HG03457 (cell line): ENCODE measurements around the gene TAS2R60.
"Not testable (repeated sequence)": the region's sequence is repeated elsewhere in the genome, so short reads cannot be mapped to it uniquely, and the experiment has no call there.

Experiments used
- ATAC-seq: cut with Tn5 transposase; IDR thresholded peaks from one replicate; pipeline ENCODE4 v1.9.1; 2021; ENCODE audit warnings: moderate number of reproducible peaks; ENCODE audit not compliant: unreplicated experiment

Gene TAS2R60, protein sequence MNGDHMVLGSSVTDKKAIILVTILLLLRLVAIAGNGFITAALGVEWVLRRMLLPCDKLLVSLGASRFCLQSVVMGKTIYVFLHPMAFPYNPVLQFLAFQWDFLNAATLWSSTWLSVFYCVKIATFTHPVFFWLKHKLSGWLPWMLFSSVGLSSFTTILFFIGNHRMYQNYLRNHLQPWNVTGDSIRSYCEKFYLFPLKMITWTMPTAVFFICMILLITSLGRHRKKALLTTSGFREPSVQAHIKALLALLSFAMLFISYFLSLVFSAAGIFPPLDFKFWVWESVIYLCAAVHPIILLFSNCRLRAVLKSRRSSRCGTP

GRCh38 chr7:143443153-143443552 lies at the start of gene TAS2R60:
Gene TAS2R60 (plus strand): TSS chr7:143443453. CDS start chr7:143443453, 0 bp downstream.
- no peak for ATAC-seq

GRCh38 chr7:143394068-143394467 lies 49.2 kb upstream of the TAS2R60 start:
- ATAC-seq = no peak

DNA sequence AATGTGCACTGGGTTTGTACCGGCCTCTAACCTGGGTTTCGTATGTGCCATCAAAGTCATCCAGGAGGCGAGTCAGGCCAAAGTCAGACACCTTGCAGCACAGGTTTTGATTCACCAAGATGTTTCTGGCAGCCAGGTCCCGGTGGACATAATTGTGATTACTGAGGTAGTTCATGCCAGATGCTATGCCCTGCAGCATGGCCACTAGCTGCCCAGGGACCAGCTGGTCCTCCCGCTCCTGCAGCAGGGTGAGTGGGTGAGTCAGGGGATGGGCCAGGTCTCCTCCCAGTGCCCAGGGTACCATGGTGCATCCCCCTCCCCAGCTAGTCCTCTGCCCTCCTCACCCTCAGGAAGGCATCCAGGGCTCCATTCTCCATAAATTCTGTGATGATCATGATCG lies 48.5 kb upstream of the TAS2R60 start:
- no peak for ATAC-seq

DNA sequence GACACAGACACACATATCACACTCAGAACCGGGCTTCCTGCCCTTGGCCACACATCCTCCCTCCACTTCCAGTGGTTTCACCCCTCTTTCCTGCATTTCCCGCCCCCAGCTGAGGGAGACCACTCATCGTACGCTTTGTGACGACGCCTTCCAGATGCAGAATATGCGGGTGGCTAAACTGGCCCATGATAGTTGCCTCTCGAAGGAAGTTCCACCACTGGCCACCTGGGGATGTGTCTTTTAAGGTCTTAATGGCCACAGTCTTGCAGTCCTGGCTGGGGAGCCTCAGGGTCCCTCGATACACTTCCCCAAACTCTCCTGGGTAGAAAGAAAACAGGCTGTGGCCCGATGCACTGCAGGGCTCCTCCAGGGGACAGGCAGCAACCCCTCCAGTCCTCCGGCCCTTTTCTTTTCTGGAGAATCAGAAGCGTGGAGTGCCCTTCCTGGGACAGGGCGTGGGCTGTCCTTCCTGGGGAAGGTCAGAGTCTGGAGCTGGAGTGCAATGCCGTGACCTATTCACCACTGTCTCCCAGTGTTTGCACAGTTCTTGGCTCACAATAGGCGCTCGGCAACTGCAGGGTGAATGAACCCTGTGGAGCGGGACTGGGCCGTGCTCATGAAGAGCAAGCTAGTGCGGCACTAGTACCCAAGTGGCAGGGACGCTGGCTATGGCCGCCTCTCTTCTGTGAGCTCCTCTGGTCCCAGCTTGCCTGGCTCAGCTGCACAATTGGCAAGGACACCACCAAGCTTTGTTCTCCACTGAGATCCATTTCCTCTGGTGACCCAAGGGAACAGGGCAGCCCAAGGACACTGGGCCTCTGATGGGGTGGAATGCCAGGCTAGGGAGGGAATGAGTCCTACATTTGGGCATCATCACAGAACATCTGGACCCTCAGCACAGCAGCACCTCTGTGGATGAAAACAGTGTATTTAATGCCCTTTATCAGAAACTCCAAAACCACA lies 47.8 kb upstream of the TAS2R60 start:
- ATAC-seq = no peak

GRCh38 chr7:143396182-143396581 lies 47.1 kb upstream of the TAS2R60 start:
- no peak for ATAC-seq

DNA sequence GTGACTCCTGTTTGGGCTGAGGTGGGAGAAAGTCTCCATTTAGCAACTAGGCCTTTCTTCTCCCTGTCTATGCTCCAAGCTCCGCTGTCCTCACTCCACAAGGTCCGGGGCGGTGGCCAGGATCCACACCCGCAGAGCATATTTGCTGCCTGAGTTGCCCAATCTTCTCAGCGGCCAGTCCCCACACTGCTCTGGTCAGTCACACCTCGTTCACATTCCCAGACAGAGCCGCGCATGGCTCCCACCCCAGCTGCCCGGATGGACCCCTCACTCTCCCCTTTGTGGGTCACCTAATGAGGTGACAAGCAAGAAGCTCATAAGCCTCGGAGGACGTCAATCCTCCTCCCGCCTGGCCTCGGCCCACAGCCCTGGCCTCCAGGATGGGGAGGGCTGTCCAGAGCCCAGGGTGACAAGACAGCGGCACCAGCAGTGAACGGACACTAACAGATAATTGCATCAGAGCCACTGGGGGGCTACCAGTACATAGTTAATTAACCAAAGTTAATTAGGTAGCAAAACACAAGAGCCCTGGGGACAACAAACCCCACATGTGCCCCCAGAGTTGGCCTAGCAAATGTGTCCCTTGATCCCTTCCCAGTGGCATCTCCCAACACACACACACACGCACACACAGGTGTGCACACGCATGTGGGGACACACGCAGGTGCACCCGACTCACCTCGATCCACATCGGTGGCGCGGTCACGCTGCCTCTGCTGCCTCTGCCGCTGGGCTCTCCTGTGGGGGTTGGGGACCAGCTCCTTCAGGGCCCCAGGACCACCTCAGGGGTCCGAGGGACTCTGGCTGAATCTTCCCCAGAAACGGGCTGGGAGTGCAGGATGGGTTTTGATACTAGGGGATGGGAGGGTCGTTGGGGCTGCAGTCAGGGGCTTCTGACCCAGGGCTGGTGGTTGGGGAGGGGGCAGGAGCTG lies 46.4 kb upstream of the TAS2R60 start:
- no peak for ATAC-seq

DNA sequence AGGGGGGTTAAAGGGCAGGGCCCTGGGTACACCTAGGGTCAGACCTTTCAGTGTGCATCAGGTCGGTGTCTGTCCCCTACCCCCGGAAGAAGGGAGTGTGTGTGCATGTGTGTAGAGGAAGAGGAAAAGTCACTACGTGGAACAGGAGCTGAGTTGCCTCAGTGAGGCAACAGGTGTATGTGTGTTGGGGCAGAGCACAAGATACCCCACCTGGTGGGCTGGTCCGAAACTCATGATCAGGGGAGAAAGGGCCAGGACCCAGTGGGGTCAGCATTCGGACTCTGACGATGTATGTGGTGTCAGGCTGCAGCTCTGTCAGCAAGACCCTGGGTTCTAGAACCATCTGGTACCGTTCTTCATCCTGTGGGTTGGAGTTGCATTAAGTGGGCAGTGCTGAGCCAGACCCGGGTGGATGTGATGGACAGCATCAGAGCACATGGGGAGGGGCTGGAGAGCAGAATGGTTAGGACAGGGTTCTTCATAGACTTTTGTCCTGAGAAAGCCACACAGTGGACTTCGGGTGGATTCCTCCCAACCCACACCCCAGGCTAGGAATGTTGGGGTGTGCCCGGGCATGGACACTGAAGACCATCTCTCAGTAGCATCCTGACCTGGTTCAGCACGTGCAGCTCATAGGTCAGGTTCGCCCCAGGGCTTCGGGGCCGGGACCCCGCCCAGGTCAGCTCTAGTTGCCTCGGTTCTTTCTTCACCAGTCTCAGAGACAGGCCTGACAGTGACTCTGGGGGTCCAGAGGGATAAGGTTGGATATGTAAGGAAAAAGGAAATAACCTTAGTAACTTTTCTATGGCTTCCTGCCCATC lies 45.3 kb upstream of the TAS2R60 start:
- ATAC-seq = no peak

DNA sequence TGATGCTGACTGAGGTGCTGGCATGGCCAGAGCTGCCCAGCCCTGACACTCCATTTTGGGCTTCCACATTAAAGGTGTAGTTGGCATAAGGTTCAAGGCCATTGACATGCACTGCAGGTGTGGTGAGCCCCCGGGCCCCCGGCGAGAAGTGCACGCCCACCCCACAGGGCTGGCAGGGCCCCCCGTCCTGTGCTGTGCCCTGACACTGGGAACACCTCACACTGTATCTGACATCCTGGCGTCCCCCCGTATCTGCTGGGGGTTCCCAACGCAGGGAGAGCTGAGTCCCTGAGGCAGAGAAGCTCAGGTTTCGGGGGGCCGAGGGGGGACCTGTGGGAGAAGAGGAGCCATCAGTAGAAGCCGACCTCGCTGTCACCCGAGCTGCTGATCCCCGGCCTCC lies 44.6 kb upstream of the TAS2R60 start:
- ATAC-seq = no peak

DNA sequence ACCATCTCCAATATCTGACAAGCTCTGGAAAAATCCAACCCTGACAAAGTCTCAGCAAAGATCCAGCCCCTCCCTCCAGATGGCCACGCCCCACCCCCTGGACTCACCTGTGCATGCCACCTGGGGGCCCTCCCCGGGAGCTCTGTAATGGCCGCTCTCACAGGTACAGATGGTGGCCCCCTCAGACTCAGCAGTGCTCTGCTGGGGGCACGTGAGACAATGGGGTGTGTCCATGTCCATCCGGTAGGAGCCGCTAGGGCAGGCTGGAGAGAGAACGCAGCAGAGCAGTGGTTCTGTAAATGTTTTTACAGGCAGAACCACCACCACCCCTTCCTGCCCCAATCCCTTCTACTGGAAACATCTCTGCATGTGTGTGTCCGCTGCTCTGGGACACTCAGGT lies 44.1 kb upstream of the TAS2R60 start:
- no peak for ATAC-seq

- ATAC-seq = no peak
Observed at GRCh38 chr7:143399642-143400041, 43.6 kb upstream of the TAS2R60 start.

- ATAC-seq = no peak
Observed at GRCh38 chr7:143401265-143401664, 42.0 kb upstream of the TAS2R60 start.

GRCh38 chr7:143402233-143402632 lies 41.0 kb upstream of the TAS2R60 start:
- not testable (repeated sequence) for ATAC-seq

- no peak for ATAC-seq
Observed at GRCh38 chr7:143405173-143406001, 37.9 kb upstream of the TAS2R60 start.

GRCh38 chr7:143406002-143406357 lies 37.3 kb upstream of the TAS2R60 start:
- ATAC-seq = no peak

DNA sequence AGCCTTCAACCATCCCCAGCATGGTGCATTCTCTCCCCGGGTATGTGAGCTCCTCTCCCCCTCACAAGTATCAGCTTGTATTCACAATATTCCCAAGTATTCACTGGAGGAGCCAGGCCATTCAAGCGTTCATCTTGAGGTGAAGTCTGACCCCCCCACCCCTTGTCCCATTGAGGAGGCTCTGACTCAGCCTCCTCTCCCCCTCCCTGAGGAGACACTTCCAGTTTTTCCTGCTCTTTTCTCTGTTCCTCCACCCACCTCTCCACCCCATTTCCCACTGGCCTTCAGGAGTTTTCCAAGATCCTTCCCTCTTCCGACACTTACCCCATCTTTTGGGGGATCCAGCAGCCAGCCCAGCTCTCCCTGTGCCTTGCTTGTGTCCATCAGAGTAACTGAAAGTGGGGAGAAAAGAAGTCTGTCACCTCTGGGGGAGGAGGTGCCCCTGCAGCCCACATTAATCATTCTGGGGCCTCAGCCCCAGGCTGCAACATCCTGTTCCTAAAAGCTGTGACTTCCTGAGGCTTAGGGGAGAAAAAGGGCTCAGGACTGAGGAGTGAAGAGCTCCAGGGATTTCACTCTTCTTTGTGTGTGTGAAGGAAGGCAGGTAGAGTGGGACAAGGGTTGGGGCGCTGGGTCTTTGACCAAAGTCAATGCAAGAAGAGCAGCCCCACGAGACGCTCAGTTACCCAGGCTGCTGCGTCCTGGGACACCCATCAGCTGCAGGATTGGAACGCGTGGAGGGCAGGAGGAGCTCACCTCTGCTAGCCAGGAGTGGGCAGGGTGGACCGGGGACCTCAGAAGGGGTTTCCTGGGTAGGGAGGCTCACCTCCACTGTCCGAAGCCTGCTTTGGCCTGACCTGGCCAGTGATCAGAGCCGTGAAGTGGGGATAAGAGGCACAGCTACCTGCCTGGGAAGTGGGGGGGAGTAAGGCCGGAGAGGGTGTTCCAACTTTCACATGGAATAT lies 35.7 kb upstream of the TAS2R60 start:
- ATAC-seq = no peak

DNA sequence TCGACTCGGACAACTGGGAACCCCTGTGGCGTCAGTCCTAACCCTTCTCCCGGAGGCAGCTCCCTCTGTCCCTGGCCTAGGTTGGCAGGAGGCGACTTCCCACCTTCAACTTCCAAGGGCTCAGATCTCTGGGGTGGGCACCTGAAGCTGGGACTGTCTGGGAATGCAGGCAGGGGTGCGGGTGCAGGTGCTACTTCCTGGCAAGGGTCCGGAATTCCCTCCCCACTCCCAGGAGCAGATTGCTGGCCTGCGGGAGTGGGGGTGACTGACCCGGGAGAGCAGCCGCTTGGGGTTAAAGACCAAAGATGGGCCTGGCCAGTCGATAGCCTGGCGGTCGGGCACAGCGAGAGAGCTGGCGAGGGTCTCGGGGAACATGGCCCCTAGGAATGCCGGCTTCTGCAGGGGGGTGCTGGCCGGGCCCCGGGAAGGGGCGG lies 35.0 kb upstream of the TAS2R60 start:
- no peak for ATAC-seq

DNA sequence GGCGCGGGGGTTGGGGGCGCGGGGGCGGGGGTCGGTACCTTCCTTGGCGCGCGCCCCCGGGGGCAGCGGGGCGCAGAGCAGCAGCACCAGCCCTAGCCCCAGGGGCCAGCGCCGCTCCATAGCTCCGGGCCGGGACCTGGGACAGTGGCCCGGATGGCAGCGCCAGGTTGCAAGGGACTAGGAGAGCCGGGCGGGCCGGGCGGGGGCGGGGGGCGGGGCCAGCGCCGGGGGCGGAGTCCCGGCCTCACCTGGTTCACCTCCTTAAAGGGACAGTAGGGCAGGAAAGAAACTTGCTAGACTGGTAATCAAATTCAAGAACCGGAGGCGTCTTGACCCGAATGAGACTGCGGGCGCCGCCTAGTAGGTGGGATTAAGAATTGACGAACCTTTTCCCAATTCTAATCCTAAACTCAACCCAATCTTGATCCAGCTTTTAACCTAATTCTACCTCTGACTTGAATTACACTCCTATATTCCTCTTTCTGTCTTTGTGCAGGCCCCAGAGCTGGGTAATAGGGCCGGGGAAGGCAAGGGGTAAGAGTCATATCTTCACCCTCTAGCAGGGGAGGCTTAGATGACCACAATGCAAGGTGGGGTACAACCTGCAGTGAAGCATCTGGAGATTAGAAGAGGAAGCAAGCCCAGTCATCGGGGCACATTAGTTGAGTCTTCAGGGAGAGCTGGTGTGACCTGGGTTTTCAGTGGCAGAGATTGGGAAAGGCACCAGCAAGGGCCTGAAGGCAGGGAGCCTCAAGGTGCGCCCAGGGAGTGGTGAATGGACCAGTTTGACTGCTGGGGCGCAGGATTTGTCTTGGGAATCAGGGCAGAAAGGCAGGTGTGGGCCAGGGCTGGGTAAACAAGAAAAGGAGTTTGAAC lies 34.3 kb upstream of the TAS2R60 start, which contains the start of gene EPHA1:
Gene EPHA1, minus strand, starts transcription at position 171 of the 876 bp plus-strand sequence. Its CDS starts 51 bp downstream, at position 120.
- no peak for ATAC-seq
